GM19035 (cell line): ENCODE data around the gene HMGCS2.
A peak's percentile ranks its signal among the peaks of the same experiment; 100 is the strongest.

Source experiments
- ATAC-seq: cut with Tn5 transposase; IDR thresholded peaks from one replicate; pipeline ENCODE4 v1.9.1; 2021; ENCODE audit not compliant: unreplicated experiment

The HMGCS2 gene

GRCh38 chr1:119762953-119763352 lies 5.8 kb downstream of the HMGCS2 start:
- ATAC-seq: no peak

- no peak for ATAC-seq
Measured at GRCh38 chr1:119762409-119762808, 6.3 kb downstream of the HMGCS2 start.

- no peak for ATAC-seq
Measured at GRCh38 chr1:119758584-119758983, 10.1 kb downstream of the HMGCS2 start.

- no peak for ATAC-seq
Measured at GRCh38 chr1:119752592-119752991, 16.1 kb downstream of the HMGCS2 start.

GRCh38 chr1:119748040-119748439 lies 20.7 kb downstream of the HMGCS2 start:
- no peak for ATAC-seq

- ATAC-seq: no peak
Measured at GRCh38 chr1:119747451-119747850, 21.3 kb downstream of the HMGCS2 start.

- ATAC-seq: no peak
Measured at GRCh38 chr1:119745034-119745433, 23.7 kb downstream of the HMGCS2 start.

- no peak for ATAC-seq
Measured at GRCh38 chr1:119744598-119744942, 24.1 kb downstream of the HMGCS2 start.

GRCh38 chr1:119743776-119744597 lies 24.7 kb downstream of the HMGCS2 start:
- ATAC-seq: peak; percentile 71

GRCh38 chr1:119743308-119743707 lies 25.4 kb downstream of the HMGCS2 start:
- no peak for ATAC-seq

GRCh38 chr1:119742677-119743076 lies 26.0 kb downstream of the HMGCS2 start:
- ATAC-seq: no peak

- no peak for ATAC-seq
Measured at GRCh38 chr1:119742202-119742601, 26.5 kb downstream of the HMGCS2 start.

- no peak for ATAC-seq
Measured at GRCh38 chr1:119740896-119741780, 27.6 kb downstream of the HMGCS2 start.

GRCh38 chr1:119740261-119740660 lies 28.4 kb downstream of the HMGCS2 start:
- no peak for ATAC-seq

GRCh38 chr1:119739150-119739549 lies 29.6 kb downstream of the HMGCS2 start:
- no peak for ATAC-seq

- no peak for ATAC-seq
Measured at GRCh38 chr1:119738100-119738720, 30.5 kb downstream of the HMGCS2 start.

GRCh38 chr1:119737040-119737682 lies 31.5 kb downstream of the HMGCS2 start:
- no peak for ATAC-seq

GRCh38 chr1:119736649-119737039 lies 32.1 kb downstream of the HMGCS2 start:
- ATAC-seq: no peak

- no peak for ATAC-seq
Measured at GRCh38 chr1:119735217-119735616, 33.5 kb downstream of the HMGCS2 start.

GRCh38 chr1:119733754-119734153 lies 35.0 kb downstream of the HMGCS2 start:
- ATAC-seq: no peak
